ACC112 (cell line): ENCODE measurements around the gene MALT1.
"Not testable (repeated sequence)": the region's sequence is repeated elsewhere in the genome, so short reads cannot be mapped to it uniquely, and the experiment has no call there.

Source experiments
- H2AFZ ChIP-seq: fragments of 200-600 bp; sonication (generic); one replicate; pipeline ENCODE4 v1.6.0; 2017; ENCODE audit warnings: antibody characterized with exemption, low read length; ENCODE audit not compliant: unreplicated experiment
- H3K27ac ChIP-seq: fragments of 200-600 bp; sonication (generic); 2 replicates; pipeline ENCODE4 v1.5.1; 2014; ENCODE audit warnings: low read depth, mild to moderate bottlenecking, antibody characterized with exemption, low read length, moderate library complexity
- H3K27me3 ChIP-seq: fragments of 200-600 bp; sonication (generic); 2 replicates; pipeline ENCODE4 v1.6.1; 2014; ENCODE audit warnings: mild to moderate bottlenecking, antibody characterized with exemption, low read length, moderate library complexity, mixed read lengths; ENCODE audit not compliant: insufficient read depth
- H3K36me3 ChIP-seq: fragments of 200-600 bp; sonication (generic); 2 replicates; pipeline ENCODE4 v1.6.1; 2016; ENCODE audit warnings: mild to moderate bottlenecking, antibody characterized with exemption, low read length, moderate library complexity, mixed read lengths; ENCODE audit not compliant: insufficient read depth
- H3K4me1 ChIP-seq: fragments of 200-600 bp; sonication (generic); one replicate; pipeline ENCODE4 v1.6.1; 2016; ENCODE audit warnings: low read length, mixed read lengths; ENCODE audit not compliant: insufficient read depth, unreplicated experiment, control insufficient read depth
- H3K4me3 ChIP-seq: fragments of 200-600 bp; sonication (generic); 2 replicates; pipeline ENCODE4 v1.5.1; 2014; ENCODE audit warnings: mild to moderate bottlenecking, low read depth, low read length
- H3K79me2 ChIP-seq: fragments of 200-600 bp; sonication (generic); one replicate; pipeline ENCODE4 v1.6.0; 2016; ENCODE audit warnings: low read length; ENCODE audit not compliant: control insufficient read depth, unreplicated experiment, insufficient read depth

MALT1 gene

DNA sequence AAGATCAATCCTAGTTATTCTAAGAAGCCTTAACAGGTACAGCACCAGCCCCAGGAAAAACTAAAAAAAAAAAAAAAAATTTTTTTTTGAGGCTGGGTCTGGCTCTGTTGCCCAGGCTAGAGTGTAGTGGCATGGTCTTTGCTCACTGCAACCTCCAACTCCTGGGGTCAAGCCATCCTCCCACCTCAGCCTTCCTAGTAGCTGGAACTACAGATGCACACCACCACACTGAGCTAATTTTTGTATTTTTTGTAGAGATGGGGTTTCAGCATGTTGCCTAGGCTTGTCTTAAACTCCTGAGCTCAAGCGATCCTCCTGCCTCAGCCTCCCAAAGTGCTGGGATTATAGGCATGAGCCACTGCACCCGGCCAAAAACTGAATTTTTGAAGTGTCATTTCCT is 32.0 kb upstream of the MALT1 start:
- no peaks in the 10 kb centered on the region for H3K79me2 ChIP-seq

DNA sequence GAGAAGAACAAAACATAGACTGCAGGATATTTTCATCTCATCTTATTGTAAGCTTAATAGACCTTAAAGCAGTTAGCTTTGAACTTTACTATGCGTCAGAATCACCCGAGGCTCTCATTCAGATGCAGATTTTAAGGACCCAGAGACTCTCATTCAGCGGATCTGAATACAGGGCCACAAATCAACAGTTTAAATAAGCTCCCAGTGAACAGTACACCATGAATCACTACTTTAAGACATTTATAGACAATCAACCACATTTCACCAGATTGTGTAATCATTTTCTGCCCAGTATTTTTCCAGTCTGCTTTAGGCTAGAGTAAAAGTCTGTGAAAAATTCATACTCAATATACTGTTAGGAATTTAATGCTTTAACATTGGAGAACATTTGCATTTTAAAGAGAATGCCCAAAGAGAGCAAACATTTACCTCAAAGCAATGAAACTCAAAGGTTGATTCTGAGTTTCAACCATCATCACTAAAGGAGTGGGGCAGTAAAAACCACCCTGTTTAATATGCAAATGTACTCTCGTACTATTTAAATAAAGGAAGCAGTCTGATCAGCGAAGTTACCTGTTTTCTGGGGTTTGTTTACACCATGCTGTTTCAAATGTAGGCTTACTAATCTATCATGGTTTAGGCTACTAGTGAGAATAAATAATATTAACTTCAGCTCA is 31.4 kb upstream of the MALT1 start:
- no peak overlapping the region for H3K4me3 ChIP-seq
- peak overlapping the region; percentile 6 for H2AFZ ChIP-seq
- no peak overlapping the region for H3K27ac ChIP-seq
- H3K27me3 ChIP-seq, result no peaks in the 10 kb centered on the region
- H3K36me3 ChIP-seq, result no peaks in the 10 kb centered on the region
- H3K79me2 ChIP-seq, result no peaks in the 10 kb centered on the region
- peaks cover 15% of the 10 kb centered on the region for H3K4me1 ChIP-seq

More for the DNA sequence above, 32.0 kb upstream of the MALT1 start:
- Histone ChIP-seq H3K27ac (no peak overlapping the region), H3K27me3 (no peaks in the 10 kb centered on the region), H3K36me3 (no peaks in the 10 kb centered on the region), H2AFZ (no peak overlapping the region), H3K4me1 (peaks cover 15% of the 10 kb centered on the region), H3K4me3 (no peak overlapping the region)

GRCh38 chr18:58640428-58640805 is 30.8 kb upstream of the MALT1 start:
- Histone ChIP-seq H3K4me1 (peaks cover 14% of the 10 kb centered on the region), H3K27ac (no peak overlapping the region), H3K79me2 (no peaks in the 10 kb centered on the region), H3K4me3 (no peak overlapping the region), H3K27me3 (no peaks in the 10 kb centered on the region), H3K36me3 (no peaks in the 10 kb centered on the region), H2AFZ (no peak overlapping the region)

DNA sequence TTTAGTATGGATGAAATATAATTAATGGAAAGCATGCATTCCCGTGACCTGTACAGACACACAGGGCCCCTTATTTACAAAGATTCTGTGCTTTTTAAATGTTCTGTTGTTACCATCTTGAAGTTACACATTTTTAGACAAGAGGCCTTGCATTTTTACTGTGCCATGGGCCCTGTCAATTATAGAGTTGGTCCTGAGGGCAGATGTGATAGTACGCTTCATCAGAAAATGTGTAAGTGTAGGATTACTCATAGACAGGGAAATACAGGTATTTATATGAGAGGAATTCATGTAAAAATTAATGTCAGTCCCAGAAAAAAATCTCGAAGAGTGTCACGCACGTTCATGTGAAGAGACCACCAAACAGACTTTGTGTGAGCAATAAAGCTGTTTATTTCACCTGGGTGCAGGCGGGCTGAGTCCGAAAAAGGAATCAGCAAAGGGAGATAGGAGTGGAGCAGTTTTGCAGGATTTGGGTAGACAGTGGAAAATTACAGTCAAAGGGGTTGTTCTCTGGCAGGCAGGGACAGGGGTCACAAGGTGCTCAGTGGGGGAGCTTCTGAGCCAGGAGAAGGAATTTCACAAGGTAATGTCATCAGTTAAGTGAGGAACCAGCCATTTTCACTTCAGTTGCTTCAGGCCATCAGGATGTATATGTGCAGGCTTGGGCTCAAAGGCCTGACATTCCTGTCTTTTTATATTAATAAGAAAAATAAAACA is 30.2 kb upstream of the MALT1 start:
- no peak overlapping the region for H3K27ac ChIP-seq

DNA sequence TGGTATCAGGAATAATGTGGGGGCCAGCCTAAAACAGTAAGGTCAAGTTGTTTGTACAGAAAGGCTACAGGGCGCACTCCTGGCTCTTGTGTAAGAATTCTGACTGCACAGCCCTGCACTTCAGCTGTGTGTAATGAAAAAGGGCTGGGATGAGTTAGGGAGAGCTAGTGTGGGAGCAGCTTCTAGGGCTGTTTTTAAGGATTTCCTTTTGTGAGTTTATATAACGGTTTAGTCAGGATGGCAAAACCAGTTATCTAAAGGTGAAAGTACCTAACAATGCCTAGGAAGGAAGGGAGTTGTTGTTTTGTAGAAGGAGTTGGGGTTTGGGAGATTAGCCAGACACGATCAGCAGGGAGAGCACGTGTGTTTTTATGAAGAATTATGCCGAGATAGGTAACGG is 27.7 kb upstream of the MALT1 start:
- H3K27me3 ChIP-seq, H3K79me2 ChIP-seq, H3K36me3 ChIP-seq, H3K4me3 ChIP-seq, H3K4me1 ChIP-seq, H2AFZ ChIP-seq, H3K27ac ChIP-seq: not testable (repeated sequence)

More for the DNA sequence above, 30.2 kb upstream of the MALT1 start:
- Histone ChIP-seq H3K4me1 (peaks cover 7% of the 10 kb centered on the region), H2AFZ (no peak overlapping the region), H3K4me3 (no peak overlapping the region), H3K79me2 (no peaks in the 10 kb centered on the region), H3K36me3 (no peaks in the 10 kb centered on the region), H3K27me3 (no peaks in the 10 kb centered on the region)

GRCh38 chr18:58645398-58645797 is 25.9 kb upstream of the MALT1 start:
- Histone ChIP-seq H3K4me1 (peaks cover 5% of the 10 kb centered on the region), H3K79me2 (no peaks in the 10 kb centered on the region), H3K4me3 (no peak overlapping the region), H3K27ac (no peak overlapping the region), H3K36me3 (no peaks in the 10 kb centered on the region), H2AFZ (no peak overlapping the region), H3K27me3 (no peaks in the 10 kb centered on the region)

GRCh38 chr18:58646334-58646862 is 24.9 kb upstream of the MALT1 start:
- Histone ChIP-seq H3K27me3 (no peaks in the 10 kb centered on the region), H3K79me2 (no peaks in the 10 kb centered on the region), H3K4me1 (peaks cover 6% of the 10 kb centered on the region), H3K4me3 (no peak overlapping the region), H2AFZ (no peak overlapping the region), H3K36me3 (no peaks in the 10 kb centered on the region), H3K27ac (no peak overlapping the region)

GRCh38 chr18:58649966-58650816 is 21.1 kb upstream of the MALT1 start:
- Histone ChIP-seq H3K27ac (no peak overlapping the region), H3K4me1 (peaks cover 6% of the 10 kb centered on the region), H3K79me2 (no peaks in the 10 kb centered on the region), H3K4me3 (no peak overlapping the region), H3K27me3 (no peaks in the 10 kb centered on the region), H2AFZ (no peak overlapping the region), H3K36me3 (no peaks in the 10 kb centered on the region)

DNA sequence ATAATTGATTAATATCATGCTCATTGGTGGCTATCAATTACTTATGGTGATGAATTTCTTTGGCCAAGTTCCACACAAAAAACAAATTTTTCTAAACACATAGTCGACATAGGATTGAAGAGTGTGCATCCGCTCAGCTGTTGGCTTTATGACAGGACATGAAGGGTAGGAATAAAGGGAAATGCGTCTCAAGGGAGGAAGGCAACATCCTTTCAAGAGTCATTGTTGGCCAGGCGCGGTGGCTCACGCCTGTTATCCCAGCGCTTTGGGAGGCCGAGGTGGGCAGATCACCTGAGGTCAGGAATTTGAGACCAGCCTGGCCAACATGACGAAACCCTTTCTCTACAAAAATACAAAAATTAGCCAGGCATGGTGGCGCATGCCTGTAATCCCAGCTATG is 20.4 kb upstream of the MALT1 start:
- H3K27me3 ChIP-seq, H3K4me1 ChIP-seq, H3K36me3 ChIP-seq, H3K27ac ChIP-seq, H3K79me2 ChIP-seq, H2AFZ ChIP-seq, H3K4me3 ChIP-seq: not testable (repeated sequence)

DNA sequence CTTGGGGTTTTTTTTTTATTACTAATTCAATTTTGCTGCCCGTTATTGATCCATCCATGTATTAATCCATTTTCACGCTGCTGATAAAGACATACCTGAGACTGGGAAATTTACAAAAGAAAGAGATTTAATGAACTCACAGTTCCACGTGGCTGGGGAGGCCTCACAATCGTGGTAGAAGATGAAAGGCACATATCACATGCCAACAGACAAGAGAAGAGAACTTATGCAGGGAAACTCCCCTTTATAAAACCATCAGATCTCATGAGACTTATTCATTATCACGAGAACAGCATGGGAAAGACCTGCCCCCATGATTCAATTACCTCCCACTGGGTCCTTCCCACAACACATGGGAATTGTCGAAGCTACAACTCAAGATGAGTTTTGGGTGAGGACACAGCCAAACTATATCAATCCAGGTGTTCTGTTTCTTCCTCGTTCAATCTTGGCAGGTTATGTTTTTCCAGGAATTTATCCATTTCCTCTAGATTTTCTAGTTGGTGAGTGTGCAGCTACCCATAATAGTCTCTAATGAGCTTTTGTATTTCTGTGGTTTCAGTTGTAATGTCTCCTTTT is 18.0 kb upstream of the MALT1 start:
- H3K79me2 ChIP-seq, H2AFZ ChIP-seq, H3K4me3 ChIP-seq, H3K27ac ChIP-seq, H3K4me1 ChIP-seq, H3K36me3 ChIP-seq, H3K27me3 ChIP-seq: not testable (repeated sequence)
